ENCODE measurements around the gene CHTF18.
A peak's percentile ranks its signal among the peaks of the same experiment; 100 is the strongest.
"Not testable (repeated sequence)": the region's sequence is repeated elsewhere in the genome, so short reads cannot be mapped to it uniquely, and the experiment has no call there.

Gene CHTF18

GRCh38 chr16:818132-818531, 29.7 kb downstream of the CHTF18 start:
- H3K9me3 Mint-ChIP-seq, result peaks cover 1% of the 10 kb centered on the region
- H3K27me3 Mint-ChIP-seq (ENCODE audit: low read depth, poor library complexity), result peaks cover 14% of the 10 kb centered on the region
- DNase-seq, result no peak
- no peaks in the 10 kb centered on the region for H3K36me3 Mint-ChIP-seq (ENCODE audit: low read depth)
- no peak overlapping the region for H3K27ac Mint-ChIP-seq
- H3K4me3 Mint-ChIP-seq, result no peak overlapping the region
- peaks cover 21% of the 10 kb centered on the region for H3K4me1 Mint-ChIP-seq
- TF ChIP-seq, protein P1, sequence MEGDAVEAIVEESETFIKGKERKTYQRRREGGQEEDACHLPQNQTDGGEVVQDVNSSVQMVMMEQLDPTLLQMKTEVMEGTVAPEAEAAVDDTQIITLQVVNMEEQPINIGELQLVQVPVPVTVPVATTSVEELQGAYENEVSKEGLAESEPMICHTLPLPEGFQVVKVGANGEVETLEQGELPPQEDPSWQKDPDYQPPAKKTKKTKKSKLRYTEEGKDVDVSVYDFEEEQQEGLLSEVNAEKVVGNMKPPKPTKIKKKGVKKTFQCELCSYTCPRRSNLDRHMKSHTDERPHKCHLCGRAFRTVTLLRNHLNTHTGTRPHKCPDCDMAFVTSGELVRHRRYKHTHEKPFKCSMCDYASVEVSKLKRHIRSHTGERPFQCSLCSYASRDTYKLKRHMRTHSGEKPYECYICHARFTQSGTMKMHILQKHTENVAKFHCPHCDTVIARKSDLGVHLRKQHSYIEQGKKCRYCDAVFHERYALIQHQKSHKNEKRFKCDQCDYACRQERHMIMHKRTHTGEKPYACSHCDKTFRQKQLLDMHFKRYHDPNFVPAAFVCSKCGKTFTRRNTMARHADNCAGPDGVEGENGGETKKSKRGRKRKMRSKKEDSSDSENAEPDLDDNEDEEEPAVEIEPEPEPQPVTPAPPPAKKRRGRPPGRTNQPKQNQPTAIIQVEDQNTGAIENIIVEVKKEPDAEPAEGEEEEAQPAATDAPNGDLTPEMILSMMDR (IDR thresholded peaks at IDR 0.05), result no peak

DNA sequence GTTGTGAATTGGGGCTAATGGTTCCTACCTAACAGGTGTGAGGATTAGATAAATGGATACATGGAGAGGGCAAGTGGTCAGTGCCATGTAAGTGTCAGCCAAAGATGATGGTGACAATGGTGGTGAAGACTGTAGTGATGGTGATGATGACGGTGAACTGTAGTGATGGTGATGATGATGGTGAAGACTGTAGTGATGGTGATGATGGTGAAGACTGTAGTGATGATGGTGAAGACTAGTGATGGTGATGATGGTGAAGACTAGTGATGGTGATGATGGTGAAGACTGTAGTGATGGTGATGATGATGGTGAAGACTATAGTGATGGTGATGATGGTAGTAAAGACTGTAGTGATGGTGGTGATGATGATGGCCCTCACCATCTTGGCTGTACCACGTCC, 30.2 kb downstream of the CHTF18 start:
- Mint-ChIP-seq H3K9me3 (peaks cover 6% of the 10 kb centered on the region), H3K4me1 (peaks cover 21% of the 10 kb centered on the region), H3K27me3 (ENCODE audit: low read depth, poor library complexity) (peaks cover 14% of the 10 kb centered on the region), H3K27ac (no peak overlapping the region), H3K36me3 (ENCODE audit: low read depth) (no peaks in the 10 kb centered on the region), H3K4me3 (no peak overlapping the region)
- TF ChIP-seq, protein P1 (IDR thresholded peaks at IDR 0.05), result no peak
- no peak for DNase-seq

GRCh38 chr16:819336-820043, 31.1 kb downstream of the CHTF18 start:
- Mint-ChIP-seq H3K4me3 (no peak overlapping the region), H3K27me3 (ENCODE audit: low read depth, poor library complexity) (peaks cover 12% of the 10 kb centered on the region), H3K9me3 (peaks cover 8% of the 10 kb centered on the region), H3K4me1 (peaks cover 16% of the 10 kb centered on the region), H3K36me3 (ENCODE audit: low read depth) (no peaks in the 10 kb centered on the region), H3K27ac (peak overlapping the region; percentile 57)
- TF ChIP-seq, protein P1 (IDR thresholded peaks at IDR 0.05), result no peak
- no peak for DNase-seq

GRCh38 chr16:820044-820408, 31.6 kb downstream of the CHTF18 start:
- DNase-seq; H3K4me3 Mint-ChIP-seq; H3K36me3 Mint-ChIP-seq (ENCODE audit: low read depth); H3K9me3 Mint-ChIP-seq; H3K27ac Mint-ChIP-seq: not testable (repeated sequence)
- Mint-ChIP-seq H3K4me1 (peaks cover 12% of the 10 kb centered on the region), H3K27me3 (ENCODE audit: low read depth, poor library complexity) (peaks cover 12% of the 10 kb centered on the region)

DNA sequence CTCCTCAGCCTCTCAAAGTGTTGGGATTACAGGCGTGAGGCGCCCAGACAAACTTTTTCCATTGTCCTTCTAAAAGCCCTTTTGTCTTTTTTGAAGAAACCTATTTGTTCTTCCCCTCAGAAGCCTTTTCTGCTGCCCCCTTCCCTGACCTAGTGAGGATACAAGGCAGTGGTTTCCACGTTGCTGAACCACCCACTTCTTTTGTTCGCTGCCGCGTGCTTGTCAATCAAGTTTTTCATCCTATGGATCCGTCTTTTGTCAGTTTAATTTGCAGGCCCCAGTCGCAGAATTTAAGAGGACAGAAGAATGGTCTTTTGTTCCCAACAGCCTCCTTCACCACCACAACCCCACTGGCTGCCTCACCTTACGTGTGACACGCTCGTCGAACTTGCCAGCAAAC, 32.3 kb downstream of the CHTF18 start:
- peaks cover 12% of the 10 kb centered on the region for H3K27me3 Mint-ChIP-seq (ENCODE audit: low read depth, poor library complexity)
- DNase-seq, result no peak
- peaks cover 8% of the 10 kb centered on the region for H3K9me3 Mint-ChIP-seq
- H3K27ac Mint-ChIP-seq, result no peak overlapping the region
- no peak overlapping the region for H3K4me3 Mint-ChIP-seq
- peaks cover 16% of the 10 kb centered on the region for H3K4me1 Mint-ChIP-seq
- TF ChIP-seq, protein P1 (IDR thresholded peaks at IDR 0.05), result no peak
- H3K36me3 Mint-ChIP-seq (ENCODE audit: low read depth), result no peaks in the 10 kb centered on the region

DNA sequence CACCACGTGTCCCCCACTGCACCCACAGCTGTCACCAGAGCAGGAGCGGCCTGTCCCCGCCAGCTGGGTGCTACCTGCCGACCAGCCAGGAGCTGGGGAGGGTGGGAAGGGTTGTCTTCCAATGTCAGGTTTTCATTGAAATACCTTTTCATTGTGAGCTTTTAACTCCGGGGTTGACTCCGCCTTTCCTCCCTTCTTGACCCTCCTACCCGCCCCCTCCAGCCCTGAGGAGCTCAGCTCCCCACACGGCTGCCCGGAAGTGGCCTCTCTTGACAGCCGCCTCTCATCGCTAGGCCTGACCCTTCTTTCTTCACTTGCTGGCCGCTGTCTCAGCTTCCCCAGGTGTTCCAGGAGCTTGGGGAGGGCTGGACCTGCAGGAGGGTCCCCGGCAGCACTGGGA, 33.3 kb downstream of the CHTF18 start:
- DNase-seq, result no peak
- peak overlapping the region; percentile 46 for H3K27ac Mint-ChIP-seq
- H3K27me3 Mint-ChIP-seq (ENCODE audit: low read depth, poor library complexity), result peaks cover 12% of the 10 kb centered on the region
- H3K4me3 Mint-ChIP-seq, result no peak overlapping the region
- no peaks in the 10 kb centered on the region for H3K36me3 Mint-ChIP-seq (ENCODE audit: low read depth)
- TF ChIP-seq, protein P1 (IDR thresholded peaks at IDR 0.05), result no peak
- H3K9me3 Mint-ChIP-seq, result peaks cover 8% of the 10 kb centered on the region
- H3K4me1 Mint-ChIP-seq, result peaks cover 22% of the 10 kb centered on the region

All from nephron progenitor cell (in vitro differentiated cells).